ENCODE data around the gene MCOLN3. TPM values are rescaled to one million over a fixed set of nuclear protein-coding genes. Genes with fewer than 3 reads are reported as not detected.
A peak's percentile ranks its signal among the peaks of the same experiment; 100 is the strongest.
"Not testable (repeated sequence)": the region's sequence is repeated elsewhere in the genome, so short reads cannot be mapped to it uniquely, and the experiment has no call there.

MCOLN3 gene
- total RNA-seq, 1 donor from 2014 or later, result 1.3 TPM

GRCh38 chr1:85047472-85048295, 616 bp downstream of the MCOLN3 start:
- peak; percentile 9 for DNase-seq (ENCODE audit: low read depth)

GRCh38 chr1:85047144-85047471, 1.2 kb downstream of the MCOLN3 start:
- DNase-seq (ENCODE audit: low read depth), result no peak

- DNase-seq (ENCODE audit: low read depth), result no peak
These were observed 5.9 kb downstream of the MCOLN3 start for GRCh38 chr1:85042413-85042812.

- DNase-seq (ENCODE audit: low read depth), result no peak
These were observed 6.5 kb downstream of the MCOLN3 start for GRCh38 chr1:85041793-85042192.

DNA sequence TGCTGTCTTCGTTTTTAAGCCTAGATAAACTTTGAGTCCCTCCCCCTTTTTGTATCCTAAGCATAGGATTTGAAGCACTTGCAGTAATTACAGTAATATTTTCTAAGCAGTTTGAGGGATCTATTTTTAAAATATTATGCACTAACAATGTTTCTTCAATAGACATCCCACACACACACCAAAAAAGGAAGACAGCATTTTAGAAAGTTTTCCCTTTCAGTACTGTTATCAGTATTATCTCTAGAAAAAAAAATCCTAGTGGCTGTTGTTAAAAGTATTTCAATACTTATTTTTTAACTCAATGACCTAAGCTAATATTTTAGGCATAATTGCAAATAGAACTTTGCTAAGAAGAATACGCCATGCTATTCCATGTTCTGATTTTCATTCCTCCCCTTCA, 15.1 kb downstream of the MCOLN3 start:
- no peak for DNase-seq (ENCODE audit: low read depth)

DNA sequence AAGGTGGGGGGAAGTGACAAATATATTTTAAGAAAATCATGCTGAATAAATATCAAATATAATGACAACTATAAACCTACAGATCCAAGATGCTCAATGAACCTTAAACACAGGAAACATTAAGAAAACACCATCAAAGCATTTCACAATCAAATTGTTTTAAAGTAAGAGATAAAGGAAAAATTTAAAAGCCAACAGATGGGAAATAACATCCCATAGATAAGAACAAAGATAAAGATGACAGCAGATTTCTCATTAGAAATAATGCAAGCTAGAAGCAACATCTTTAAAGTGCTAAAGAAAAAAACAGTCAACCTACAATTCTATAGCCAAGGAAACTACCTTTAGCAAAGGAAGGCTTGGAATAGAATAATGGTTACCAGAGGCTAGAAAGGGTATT, 17.8 kb downstream of the MCOLN3 start:
- DNase-seq (ENCODE audit: low read depth), result no peak

DNA sequence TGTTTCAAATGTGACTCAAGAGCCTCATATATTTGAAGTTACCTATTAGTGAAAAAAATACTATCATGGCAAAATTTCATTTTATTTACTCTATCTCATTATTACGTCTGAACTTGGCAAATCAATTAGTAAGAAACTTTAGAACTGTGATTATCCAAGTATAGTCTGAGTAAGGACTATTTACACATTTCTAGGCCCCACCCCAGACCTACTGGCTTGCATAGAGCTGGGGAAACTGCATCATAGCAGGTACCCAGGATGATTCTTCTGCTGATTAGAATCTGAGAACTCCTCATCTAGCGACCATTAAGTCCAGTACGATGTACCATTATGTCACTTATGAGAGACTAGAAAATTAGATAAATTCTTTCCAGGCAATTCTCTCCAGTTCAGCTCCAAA, 20.1 kb downstream of the MCOLN3 start:
- no peak for DNase-seq (ENCODE audit: low read depth)

GRCh38 chr1:85027242-85027983, 20.9 kb downstream of the MCOLN3 start:
- DNase-seq (ENCODE audit: low read depth), result peak; percentile 39

DNA sequence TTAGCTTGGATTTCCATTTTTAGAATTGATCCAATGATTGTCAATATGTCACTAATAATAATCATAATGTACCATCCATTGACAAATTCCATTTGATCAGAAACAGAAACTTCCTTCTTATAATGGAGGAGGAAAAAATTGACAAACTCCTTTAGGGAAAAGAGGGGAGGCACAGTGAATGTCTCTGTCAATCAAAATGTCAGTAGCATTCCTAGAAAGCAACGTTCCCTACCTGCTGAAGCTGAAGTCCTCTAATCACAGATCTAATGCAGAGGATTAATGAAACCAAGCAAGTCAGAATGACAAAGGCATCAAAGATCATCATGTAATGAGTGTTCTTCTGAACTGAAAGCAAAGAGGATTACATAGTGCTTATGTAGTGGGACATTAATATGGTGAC, 22.4 kb downstream of the MCOLN3 start:
- no peak for DNase-seq (ENCODE audit: low read depth)

DNA sequence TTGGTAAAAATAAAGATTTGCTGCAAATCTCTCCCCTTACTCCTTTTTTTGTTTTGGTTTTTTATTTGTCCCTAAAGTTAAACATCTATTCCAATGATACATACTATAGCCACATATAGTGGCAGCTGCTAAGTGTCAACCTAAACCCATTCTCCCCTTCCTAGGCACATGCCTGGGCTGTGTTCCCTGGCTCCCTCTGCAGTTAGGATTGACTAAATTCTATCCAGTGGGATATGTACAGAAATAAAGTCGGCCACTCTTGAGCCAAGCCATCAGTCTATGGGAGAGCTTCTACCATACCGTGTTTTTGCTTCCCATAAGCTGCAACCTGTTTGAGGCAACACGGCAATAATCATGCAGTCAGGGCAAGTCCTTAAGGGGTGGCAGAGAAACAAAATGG, 23.6 kb downstream of the MCOLN3 start:
- DNase-seq (ENCODE audit: low read depth), result no peak

GRCh38 chr1:85022700-85023099, 25.6 kb downstream of the MCOLN3 start:
- DNase-seq (ENCODE audit: low read depth), result no peak

DNA sequence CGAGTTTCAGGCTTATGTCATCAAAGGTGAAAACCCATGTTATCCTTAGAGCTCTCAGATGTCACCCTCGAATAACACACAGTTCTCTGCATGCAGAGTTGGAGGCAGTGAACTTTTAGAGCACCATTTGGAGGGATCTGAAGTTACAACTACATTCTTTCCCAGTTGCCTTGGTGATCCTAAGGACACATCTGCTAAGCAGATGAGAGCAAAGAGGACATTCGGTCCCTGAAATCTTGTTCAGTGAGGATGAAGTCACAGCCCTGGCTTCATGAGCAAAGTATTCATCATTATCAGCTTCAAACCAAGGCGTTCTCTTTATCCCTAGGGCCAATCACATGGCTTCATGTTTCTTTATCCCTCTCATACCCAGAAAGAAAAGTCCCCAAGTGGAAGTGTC, 28.3 kb downstream of the MCOLN3 start:
- DNase-seq (ENCODE audit: low read depth), result no peak

DNA sequence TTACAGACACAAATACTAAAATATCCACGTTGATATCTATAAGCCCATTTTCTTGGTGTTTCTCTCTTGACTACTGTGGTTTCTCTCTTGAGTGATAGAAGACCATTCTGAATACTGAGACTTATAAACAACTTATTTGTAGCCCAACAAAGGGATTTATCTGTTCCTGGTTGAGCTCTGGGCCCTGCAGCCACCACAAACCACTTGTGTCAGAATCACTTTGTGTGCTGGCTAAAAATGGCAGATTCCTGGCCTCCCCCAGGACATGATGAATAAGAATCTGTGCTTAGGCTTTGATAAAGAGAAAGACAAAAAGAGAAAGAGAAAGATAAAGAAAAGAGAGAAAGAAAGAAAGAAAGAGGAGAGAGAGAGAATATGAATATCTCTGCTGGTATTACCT, 32.5 kb downstream of the MCOLN3 start:
- no peak for DNase-seq (ENCODE audit: low read depth)

DNA sequence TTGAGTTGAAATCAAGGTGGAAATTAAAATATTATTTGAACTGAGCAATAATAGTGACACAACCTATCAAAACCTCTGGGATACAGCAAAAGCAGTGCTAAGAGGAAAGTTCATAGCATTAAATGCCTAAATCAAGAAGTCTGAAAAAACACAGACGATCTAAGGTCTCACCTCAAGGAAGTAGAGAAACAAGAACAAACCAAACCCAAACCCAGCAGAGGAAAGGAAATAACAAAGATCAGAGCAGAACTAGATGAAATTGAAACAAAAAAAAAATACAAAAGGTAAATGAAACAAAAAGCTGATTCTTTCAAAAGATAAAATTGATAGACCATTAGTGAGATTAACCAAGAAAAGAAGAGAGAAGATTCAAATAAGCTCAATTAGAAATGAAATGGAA, 42.7 kb downstream of the MCOLN3 start:
- not testable (repeated sequence) for DNase-seq (ENCODE audit: low read depth)

GRCh38 chr1:85001742-85002141, 46.6 kb downstream of the MCOLN3 start:
- no peak for DNase-seq (ENCODE audit: low read depth)

- DNase-seq (ENCODE audit: low read depth), result peak; percentile 28
These were observed 49.5 kb downstream of the MCOLN3 start for GRCh38 chr1:84998642-84999280.

- DNase-seq (ENCODE audit: low read depth), result peak; percentile 12
These were observed 50.4 kb downstream of the MCOLN3 start for GRCh38 chr1:84997667-84998600.

GRCh38 chr1:84996846-84997666, 51.2 kb downstream of the MCOLN3 start, which contains the start of gene MCOLN2:
TSS of gene MCOLN2 (minus strand) at chr1:84997113. CDS start at chr1:84996872, 241 bp downstream.
- DNase-seq (ENCODE audit: low read depth), result no peak

- no peak for DNase-seq (ENCODE audit: low read depth)
These were observed 52.6 kb downstream of the MCOLN3 start for GRCh38 chr1:84995484-84996334.
